ENCODE results near the gene IRS1. TPM values are rescaled to one million over a fixed set of nuclear protein-coding genes. Genes with fewer than 3 reads are reported as not detected.

Gene IRS1
- polyA plus RNA-seq, 10 donors: 13.6 to 22.0 (median 16.1) TPM

- DNase-seq: no peak
Measured at GRCh38 chr2:226829721-226830631, 30.4 kb upstream of the IRS1 start.

- peak in 1 of 3 donors; percentile 8 for DNase-seq
Measured at GRCh38 chr2:226828191-226828590, 28.6 kb upstream of the IRS1 start.

- DNase-seq: no peak
Measured at GRCh38 chr2:226825056-226825455, 25.4 kb upstream of the IRS1 start.

- DNase-seq: no peak
Measured at GRCh38 chr2:226818930-226819329, 19.3 kb upstream of the IRS1 start.

- no peak for DNase-seq
Measured at GRCh38 chr2:226813148-226813701, 13.6 kb upstream of the IRS1 start.

- no peak for DNase-seq
Measured at GRCh38 chr2:226803410-226803809, 3.8 kb upstream of the IRS1 start.

- peak in 2 of 3 donors; percentile 80 to 82 for DNase-seq
Measured at GRCh38 chr2:226802573-226802972, 3.0 kb upstream of the IRS1 start.

GRCh38 chr2:226800941-226801784 is 1.5 kb upstream of the IRS1 start:
- DNase-seq: peak in 2 of 3 donors; percentile 50 to 72

- DNase-seq: peak in 2 of 3 donors; percentile 21 to 54
Measured at GRCh38 chr2:226799976-226800940, 638 bp upstream of the IRS1 start.

- DNase-seq: peak in 1 of 3 donors; percentile 89
Measured at GRCh38 chr2:226798422-226799210, 1.0 kb downstream of the IRS1 start.

- no peak for DNase-seq
Measured at GRCh38 chr2:226797989-226798421, 1.6 kb downstream of the IRS1 start.

GRCh38 chr2:226797289-226797988 is 2.2 kb downstream of the IRS1 start:
- DNase-seq: peak in 1 of 3 donors; percentile 39

GRCh38 chr2:226796840-226797288 is 2.8 kb downstream of the IRS1 start:
- DNase-seq: peak in 1 of 3 donors; percentile 65

- peak in 1 of 3 donors; percentile 29 for DNase-seq
Measured at GRCh38 chr2:226796012-226796839, 3.4 kb downstream of the IRS1 start.

GRCh38 chr2:226795281-226796011 is 4.2 kb downstream of the IRS1 start:
- DNase-seq: peak in 1 of 3 donors; percentile 47

GRCh38 chr2:226794751-226795171 is 4.9 kb downstream of the IRS1 start:
- DNase-seq: peak in 1 of 3 donors; percentile 75

GRCh38 chr2:226794196-226794661 is 5.4 kb downstream of the IRS1 start:
- DNase-seq: peak in 1 of 3 donors; percentile 70
